Measurements from ENCODE around the gene JDP2. TPM values are rescaled to one million over a fixed set of nuclear protein-coding genes. Genes with fewer than 3 reads are reported as not detected.

JDP2 gene
- total RNA-seq, 1 experiment from 2014 or later, result 5.9 TPM

- Histone ChIP-seq H3K9me3 (ENCODE audit: low read depth, low read length, poor library complexity, severe bottlenecking) (no peaks in the 10 kb centered on the region), H3K36me3 (ENCODE audit: insufficient read depth, low read length, poor library complexity, severe bottlenecking) (no peaks in the 10 kb centered on the region), H3K4me1 (ENCODE audit: insufficient read depth, low read length, poor library complexity, severe bottlenecking) (peaks cover 5% of the 10 kb centered on the region), H3K4me3 (ENCODE audit: low read depth, low read length, poor library complexity, severe bottlenecking) (no peak overlapping the region), H3K27me3 (replicated peaks; ENCODE audit: insufficient read depth, low read depth, low read length, poor library complexity) (no peaks in the 10 kb centered on the region), H3K27ac (ENCODE audit: low read depth, low read length, poor library complexity, severe bottlenecking) (no peak overlapping the region)
- CTCF ChIA-PET, result no interaction called here
- intact Hi-C loops (cut with micrococcal nuclease; ENCODE audit: unreplicated experiment), result no loop called here
- BruUV-seq (replicated peaks), result no TSS peak
- DNase-seq (ENCODE audit: low spot score), result no peak
- no peak for TF ChIP-seq EZH2 (IDR thresholded peaks at IDR 0.05; ENCODE audit: borderline replicate concordance, low read depth, low read length, poor library complexity, severe bottlenecking)
- no peak for TF ChIP-seq CTCF (conservative IDR thresholded peaks at IDR 0.05; ENCODE audit: low read depth, low read length)
- POLR2A ChIA-PET (ENCODE audit: low non-redundant PET), result no interaction called here
These were observed 65.8 kb downstream of the JDP2 start for GRCh38 chr14:75493592-75494087.

GRCh38 chr14:75494896-75495295 lies 67.1 kb downstream of the JDP2 start:
- BruUV-seq (replicated peaks), result no TSS peak
- no peaks in the 10 kb centered on the region for H3K9me3 ChIP-seq (ENCODE audit: low read depth, low read length, poor library complexity, severe bottlenecking)
- intact Hi-C loops (cut with micrococcal nuclease; ENCODE audit: unreplicated experiment), result no loop called here
- no peak for DNase-seq (ENCODE audit: low spot score)
- H3K36me3 ChIP-seq (ENCODE audit: insufficient read depth, low read length, poor library complexity, severe bottlenecking), result no peaks in the 10 kb centered on the region
- no peak for TF ChIP-seq CTCF (conservative IDR thresholded peaks at IDR 0.05; ENCODE audit: low read depth, low read length)
- TF ChIP-seq EZH2 (IDR thresholded peaks at IDR 0.05; ENCODE audit: borderline replicate concordance, low read depth, low read length, poor library complexity, severe bottlenecking), result no peak
- H3K4me1 ChIP-seq (ENCODE audit: insufficient read depth, low read length, poor library complexity, severe bottlenecking), result peaks cover 5% of the 10 kb centered on the region
- POLR2A ChIA-PET (ENCODE audit: low non-redundant PET), result no interaction called here
- no peaks in the 10 kb centered on the region for H3K27me3 ChIP-seq (replicated peaks; ENCODE audit: insufficient read depth, low read depth, low read length, poor library complexity)
- no peak overlapping the region for H3K27ac ChIP-seq (ENCODE audit: low read depth, low read length, poor library complexity, severe bottlenecking)
- H3K4me3 ChIP-seq (ENCODE audit: low read depth, low read length, poor library complexity, severe bottlenecking), result no peak overlapping the region
- CTCF ChIA-PET, result no interaction called here

GRCh38 chr14:75495399-75495798 lies 67.6 kb downstream of the JDP2 start:
- Histone ChIP-seq H3K4me1 (ENCODE audit: insufficient read depth, low read length, poor library complexity, severe bottlenecking) (peaks cover 5% of the 10 kb centered on the region), H3K36me3 (ENCODE audit: insufficient read depth, low read length, poor library complexity, severe bottlenecking) (no peaks in the 10 kb centered on the region), H3K27ac (ENCODE audit: low read depth, low read length, poor library complexity, severe bottlenecking) (no peak overlapping the region), H3K4me3 (ENCODE audit: low read depth, low read length, poor library complexity, severe bottlenecking) (no peak overlapping the region), H3K9me3 (ENCODE audit: low read depth, low read length, poor library complexity, severe bottlenecking) (no peaks in the 10 kb centered on the region), H3K27me3 (replicated peaks; ENCODE audit: insufficient read depth, low read depth, low read length, poor library complexity) (no peaks in the 10 kb centered on the region)
- intact Hi-C loops (cut with micrococcal nuclease; ENCODE audit: unreplicated experiment), result no loop called here
- no peak for TF ChIP-seq CTCF (conservative IDR thresholded peaks at IDR 0.05; ENCODE audit: low read depth, low read length)
- TF ChIP-seq EZH2 (IDR thresholded peaks at IDR 0.05; ENCODE audit: borderline replicate concordance, low read depth, low read length, poor library complexity, severe bottlenecking), result no peak
- ChIA-PET POLR2A (ENCODE audit: low non-redundant PET) (no interaction called here), CTCF (interaction anchor here (0.5 kb wide), 1 partner anchor 8 kb away, joined by 3 read pairs; no protein-coding TSS in a partner anchor)
- BruUV-seq (replicated peaks), result no TSS peak
- no peak for DNase-seq (ENCODE audit: low spot score)
